Measurements from ENCODE around the gene PBX4. TPM values are rescaled to one million over a fixed set of nuclear protein-coding genes. Genes with fewer than 3 reads are reported as not detected.

Gene PBX4
- total and polyA plus RNA-seq, 2 experiments from 2014 or later: 3.2 to 4.3 TPM

GRCh38 chr19:19619181-19619848 lies 828 bp upstream of the PBX4 start:
- no peak for DNase-seq (ENCODE audit: low spot score)
- no peak overlapping the region for H2AFZ ChIP-seq
- no peak for TF ChIP-seq EZH2 (IDR thresholded peaks at IDR 0.05; ENCODE audit: borderline replicate concordance)
- TF ChIP-seq, protein P1, sequence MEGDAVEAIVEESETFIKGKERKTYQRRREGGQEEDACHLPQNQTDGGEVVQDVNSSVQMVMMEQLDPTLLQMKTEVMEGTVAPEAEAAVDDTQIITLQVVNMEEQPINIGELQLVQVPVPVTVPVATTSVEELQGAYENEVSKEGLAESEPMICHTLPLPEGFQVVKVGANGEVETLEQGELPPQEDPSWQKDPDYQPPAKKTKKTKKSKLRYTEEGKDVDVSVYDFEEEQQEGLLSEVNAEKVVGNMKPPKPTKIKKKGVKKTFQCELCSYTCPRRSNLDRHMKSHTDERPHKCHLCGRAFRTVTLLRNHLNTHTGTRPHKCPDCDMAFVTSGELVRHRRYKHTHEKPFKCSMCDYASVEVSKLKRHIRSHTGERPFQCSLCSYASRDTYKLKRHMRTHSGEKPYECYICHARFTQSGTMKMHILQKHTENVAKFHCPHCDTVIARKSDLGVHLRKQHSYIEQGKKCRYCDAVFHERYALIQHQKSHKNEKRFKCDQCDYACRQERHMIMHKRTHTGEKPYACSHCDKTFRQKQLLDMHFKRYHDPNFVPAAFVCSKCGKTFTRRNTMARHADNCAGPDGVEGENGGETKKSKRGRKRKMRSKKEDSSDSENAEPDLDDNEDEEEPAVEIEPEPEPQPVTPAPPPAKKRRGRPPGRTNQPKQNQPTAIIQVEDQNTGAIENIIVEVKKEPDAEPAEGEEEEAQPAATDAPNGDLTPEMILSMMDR (IDR thresholded peaks at IDR 0.05; ENCODE audit: poor library complexity): no peak
- TF ChIP-seq EZH2phosphoT487 (IDR thresholded peaks at IDR 0.05; ENCODE audit: low read depth, severe bottlenecking, unreplicated experiment): no peak

DNA sequence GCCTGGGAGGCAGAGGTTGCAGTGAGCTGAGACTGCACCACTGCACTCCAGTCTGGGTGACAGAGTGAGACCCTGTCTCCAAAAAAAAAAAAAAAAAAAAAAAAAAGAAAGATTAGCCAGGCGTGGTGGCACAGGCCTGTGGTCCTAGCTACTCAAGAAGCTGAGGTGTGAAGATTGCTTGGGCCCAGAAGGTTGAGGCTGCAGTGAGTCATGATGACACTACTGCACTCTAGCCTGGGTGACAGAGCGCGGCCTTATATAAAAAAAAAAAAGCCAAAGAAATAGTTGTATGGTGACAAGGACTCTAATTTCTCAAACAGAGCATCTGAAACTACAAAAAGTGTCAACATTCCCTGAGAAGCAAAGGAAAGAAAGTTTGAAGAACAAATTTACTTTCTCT lies 3.4 kb downstream of the PBX4 start:
- Histone ChIP-seq H3K9me2 (replicated peaks; ENCODE audit: insufficient read depth) (no peaks in the 10 kb centered on the region), H2AFZ (no peak overlapping the region)

More at GRCh38 chr19:19619181-19619848, 828 bp upstream of the PBX4 start:
- Histone ChIP-seq H3K27me3 (no peaks in the 10 kb centered on the region), H3K4me2 (peak overlapping the region; percentile 71), H4K20me1 (ENCODE audit: insufficient read depth, poor library complexity, severe bottlenecking) (no peaks in the 10 kb centered on the region), H3K79me2 (no peaks in the 10 kb centered on the region), H3K36me3 (replicated peaks; ENCODE audit: insufficient read depth, low read depth) (no peaks in the 10 kb centered on the region), H3K27ac (peak overlapping the region; percentile 64), H3K9me3 (ENCODE audit: low read depth) (no peaks in the 10 kb centered on the region), H3K9me2 (replicated peaks; ENCODE audit: insufficient read depth) (no peaks in the 10 kb centered on the region), H3K4me1 (ENCODE audit: insufficient read depth) (peaks cover 7% of the 10 kb centered on the region), H3K4me3 (no peak overlapping the region)
- WGBS (ENCODE audit: low lambda C conversion rate, missing lambda C conversion rate): 80% methylated on average over 21 of the region's 21 CpGs

GRCh38 chr19:19613506-19613905 lies 5.0 kb downstream of the PBX4 start:
- WGBS (ENCODE audit: low lambda C conversion rate, missing lambda C conversion rate): 69% methylated on average over 4 of the region's 4 CpGs
- Histone ChIP-seq H3K4me2 (no peak overlapping the region), H3K27ac (no peak overlapping the region), H2AFZ (no peak overlapping the region), H3K27me3 (no peaks in the 10 kb centered on the region), H3K9me3 (ENCODE audit: low read depth) (no peaks in the 10 kb centered on the region), H3K79me2 (no peaks in the 10 kb centered on the region), H3K9me2 (replicated peaks; ENCODE audit: insufficient read depth) (no peaks in the 10 kb centered on the region), H3K36me3 (replicated peaks; ENCODE audit: insufficient read depth, low read depth) (no peaks in the 10 kb centered on the region), H3K4me1 (ENCODE audit: insufficient read depth) (no peaks in the 10 kb centered on the region), H4K20me1 (ENCODE audit: insufficient read depth, poor library complexity, severe bottlenecking) (no peaks in the 10 kb centered on the region), H3K4me3 (no peak overlapping the region)
- DNase-seq (ENCODE audit: low spot score): no peak
- TF ChIP-seq EZH2 (IDR thresholded peaks at IDR 0.05; ENCODE audit: borderline replicate concordance) (no peak), EZH2phosphoT487 (IDR thresholded peaks at IDR 0.05; ENCODE audit: low read depth, severe bottlenecking, unreplicated experiment) (no peak)
- TF ChIP-seq, protein P1 (IDR thresholded peaks at IDR 0.05; ENCODE audit: poor library complexity): no peak

More for the DNA sequence above, 3.4 kb downstream of the PBX4 start:
- TF ChIP-seq, protein P1 (IDR thresholded peaks at IDR 0.05; ENCODE audit: poor library complexity): no peak
- TF ChIP-seq EZH2 (IDR thresholded peaks at IDR 0.05; ENCODE audit: borderline replicate concordance) (no peak), EZH2phosphoT487 (IDR thresholded peaks at IDR 0.05; ENCODE audit: low read depth, severe bottlenecking, unreplicated experiment) (no peak)
- H3K4me2 ChIP-seq: no peak overlapping the region
- no peak overlapping the region for H3K4me3 ChIP-seq
- no peaks in the 10 kb centered on the region for H3K79me2 ChIP-seq
- H3K9me3 ChIP-seq (ENCODE audit: low read depth): no peaks in the 10 kb centered on the region
- H3K4me1 ChIP-seq (ENCODE audit: insufficient read depth): peaks cover 7% of the 10 kb centered on the region
- no peaks in the 10 kb centered on the region for H3K27me3 ChIP-seq
- no peaks in the 10 kb centered on the region for H4K20me1 ChIP-seq (ENCODE audit: insufficient read depth, poor library complexity, severe bottlenecking)
- H3K27ac ChIP-seq: no peak overlapping the region
- 92% methylated on average over 3 of the region's 3 CpGs for WGBS (ENCODE audit: low lambda C conversion rate, missing lambda C conversion rate)
- H3K36me3 ChIP-seq (replicated peaks; ENCODE audit: insufficient read depth, low read depth): no peaks in the 10 kb centered on the region
- no peak for DNase-seq (ENCODE audit: low spot score)

All from hepatocyte (in vitro differentiated cells).